Right renal pelvis (tissue), 4 donors: ENCODE results near the gene ADAR. TPM values are rescaled to one million over a fixed set of nuclear protein-coding genes. Genes with fewer than 3 reads are reported as not detected.
A peak's percentile ranks its signal among the peaks of the same experiment; 100 is the strongest.

ENCODE experiments used
- DNase-seq, 4 donors: peaks; one replicate each; pipeline ENCODE4 v3.0.0-alpha.2; 2013; ENCODE audit warnings: low read depth in 4 of 4, low spot score in 3 of 4, missing footprints in 1 of 4
- polyA plus RNA-seq, 4 donors: library from polyadenylated mRNA; unstranded; fragments of 120-200 nt; gene quantifications; one replicate each; pipeline ENCODE4 v1.2.1, GENCODE V29; 2013; ENCODE audit not compliant: insufficient read length in 4 of 4

ADAR gene
- polyA plus RNA-seq, 4 donors: 132 to 151 (median 147) TPM

DNA sequence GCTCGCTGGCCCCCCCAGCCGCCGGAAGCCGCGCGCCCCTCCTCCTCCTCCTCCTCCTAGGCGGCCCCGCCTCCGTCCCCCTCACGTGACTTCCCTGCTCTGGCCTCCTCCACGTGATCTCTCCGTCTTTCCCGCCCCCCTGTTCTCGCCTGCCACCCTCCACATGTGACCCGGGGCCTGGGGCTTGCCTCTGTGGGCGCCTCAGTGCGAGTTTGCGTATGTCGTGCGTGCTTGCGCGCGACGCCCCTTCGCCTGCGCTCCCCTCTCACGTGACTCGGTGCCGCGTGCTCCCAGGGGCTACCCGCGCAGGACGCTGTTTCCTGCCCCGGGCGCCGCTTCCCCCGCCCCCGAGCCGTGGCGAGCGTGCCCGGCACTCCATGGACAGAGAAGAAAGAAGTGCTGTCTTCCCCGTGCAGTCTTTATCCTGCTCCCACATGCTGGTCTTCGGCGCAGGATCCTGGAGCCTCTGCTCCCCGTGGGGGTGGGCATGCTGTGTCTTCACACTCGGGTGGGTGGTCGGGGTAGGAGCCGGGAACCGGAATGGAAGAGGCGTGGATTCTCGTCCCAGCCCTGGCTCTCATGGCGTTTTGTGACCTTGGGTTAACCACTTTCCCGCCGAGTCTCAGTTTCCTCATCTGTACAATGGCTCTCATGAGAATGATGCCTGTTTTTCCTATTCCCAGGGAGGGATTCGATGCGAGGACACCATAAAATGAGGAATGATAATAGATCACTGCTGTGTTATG, 49.1 kb downstream of the ADAR start:
- DNase-seq: peak; percentile 94 to 98 (median 96)

DNA sequence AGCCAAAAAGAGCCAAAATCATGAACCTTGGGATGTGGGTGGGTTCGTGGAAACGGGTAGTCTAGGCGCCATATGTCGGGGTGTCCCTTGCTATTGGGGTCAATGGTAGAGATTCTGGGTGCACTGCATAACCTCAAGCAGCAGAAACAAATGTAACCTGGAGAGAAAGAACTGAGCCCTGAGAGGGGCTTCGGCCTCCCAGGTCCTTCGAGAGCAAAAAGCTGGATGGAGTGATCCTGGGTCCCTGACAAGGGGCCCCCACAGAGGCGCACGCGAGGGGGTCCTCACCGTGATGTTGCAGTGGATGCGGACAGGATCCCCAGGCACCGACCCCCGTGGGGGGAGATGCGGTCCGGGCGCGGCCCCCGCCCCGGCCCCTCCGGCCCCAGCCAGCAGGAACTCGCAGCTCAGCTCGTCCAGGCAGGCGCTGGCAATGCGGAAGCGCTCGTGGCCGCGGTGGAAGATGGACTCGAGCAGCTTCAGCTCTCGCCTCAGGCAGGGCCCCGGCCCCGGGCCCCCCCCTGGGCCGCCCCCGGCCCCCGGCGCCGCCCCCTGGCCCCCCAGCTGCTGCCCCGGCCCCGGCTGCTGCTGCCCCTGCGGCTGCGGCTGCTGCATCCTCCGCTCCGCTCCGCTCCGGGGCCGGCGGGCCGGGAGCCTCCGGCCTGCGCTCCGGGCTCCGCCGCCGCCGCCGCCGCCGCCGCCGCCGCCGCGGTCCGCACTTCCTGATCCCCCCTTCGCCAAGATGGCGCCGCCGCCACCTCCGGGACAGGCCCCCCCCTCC, 49.9 kb downstream of the ADAR start, which contains the start of gene UBE2Q1:
UBE2Q1 (minus strand) TSS at position 724 of the 781 bp plus-strand sequence; CDS start at position 615, 109 bp downstream.
- no peak for DNase-seq

DNA sequence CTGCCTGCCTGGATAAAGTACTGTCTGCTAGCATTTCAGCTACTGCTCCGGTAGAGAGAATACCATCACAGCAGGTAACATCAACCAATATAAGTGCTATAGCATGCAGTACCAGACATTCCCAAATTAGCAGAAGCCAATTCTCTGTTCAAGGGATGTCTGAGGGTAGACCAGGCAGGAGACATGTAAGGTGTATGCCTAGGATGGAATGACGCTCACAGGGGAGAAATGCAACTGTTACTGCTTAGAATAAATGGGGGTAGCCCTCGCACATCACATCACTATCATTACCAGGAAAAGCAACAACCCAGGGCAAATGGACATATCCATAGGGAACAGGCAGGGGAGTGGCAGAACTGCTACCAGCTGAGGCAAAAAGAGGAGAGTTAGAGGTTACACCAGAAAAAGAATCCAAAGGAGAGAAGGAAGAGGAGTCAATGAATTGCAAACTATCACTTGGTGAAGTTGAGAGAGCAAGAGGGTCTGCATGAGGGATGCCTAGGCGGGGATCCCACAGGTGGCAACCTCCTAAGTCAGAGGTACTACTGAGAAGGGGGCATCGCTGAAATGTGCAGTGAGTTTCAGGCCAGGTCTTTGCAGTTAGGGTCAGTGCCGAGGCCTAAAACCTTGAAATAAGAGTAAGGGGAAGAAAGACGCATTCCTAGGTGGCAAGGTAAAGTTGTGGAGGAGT, 50.6 kb downstream of the ADAR start:
- no peak for DNase-seq

DNA sequence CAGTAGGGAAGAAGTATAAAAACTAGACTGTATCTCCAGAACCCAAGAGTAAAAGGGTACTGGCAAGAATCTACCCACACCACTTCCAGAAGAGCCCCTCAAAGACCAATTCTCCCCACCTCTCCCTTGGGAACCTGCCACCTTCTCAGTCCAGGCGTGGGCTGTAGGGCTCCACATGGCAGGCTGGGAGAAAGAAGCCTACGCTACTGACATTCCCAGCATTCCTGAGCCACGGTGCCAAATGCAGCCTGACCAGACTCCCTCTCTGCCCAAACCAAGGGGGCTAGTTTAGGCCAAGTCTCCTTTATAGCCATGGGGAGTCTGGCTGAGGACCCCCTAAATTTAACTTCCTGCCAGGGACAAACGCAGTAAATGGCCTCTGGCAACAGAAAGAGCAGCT, 51.6 kb downstream of the ADAR start:
- DNase-seq: no peak

DNA sequence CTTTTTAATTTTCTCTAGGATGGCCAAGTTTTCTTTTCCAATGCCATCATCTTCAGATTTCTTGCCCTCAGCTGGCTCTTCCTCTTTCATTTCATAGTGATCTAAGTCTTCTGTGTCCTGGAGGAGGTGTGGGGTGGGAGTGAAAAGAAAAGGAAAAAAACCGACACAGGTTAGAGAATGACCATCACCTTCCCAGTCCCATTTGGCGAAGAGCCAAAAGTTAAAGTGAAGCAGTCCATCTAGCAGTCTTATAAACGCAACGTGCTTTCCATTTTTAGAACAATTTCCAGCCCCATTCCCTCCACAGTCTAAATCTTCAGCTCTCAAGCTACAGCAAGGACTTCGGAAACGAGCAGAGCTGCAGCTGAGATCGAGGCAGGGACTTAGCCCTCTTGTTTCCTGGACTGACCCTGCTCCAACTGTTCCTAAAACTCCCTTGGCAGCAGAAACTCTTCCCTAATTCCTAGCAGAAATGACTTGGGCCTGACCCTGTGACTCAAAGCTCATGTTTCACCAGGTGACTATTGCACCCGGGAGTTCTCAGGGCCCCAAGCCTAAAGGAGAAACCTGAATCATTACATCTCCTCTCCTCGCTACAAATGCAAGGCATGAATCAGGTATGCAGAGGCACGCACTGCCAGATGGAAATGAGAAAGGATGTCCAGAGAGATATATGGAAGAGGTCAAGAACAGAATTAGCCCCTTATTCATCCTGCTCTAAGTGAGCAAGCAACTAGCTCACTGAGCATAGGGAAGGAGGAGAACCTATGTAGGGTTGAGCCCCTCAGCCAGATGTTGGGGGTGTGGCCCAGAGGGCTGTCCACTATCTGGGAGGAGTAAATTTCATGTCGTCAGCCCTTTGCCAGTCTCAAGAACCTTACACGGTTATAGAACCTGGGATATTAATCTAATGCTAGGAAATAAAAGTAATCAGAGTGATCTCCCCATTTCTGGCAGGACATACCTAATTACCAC, 54.6 kb downstream of the ADAR start:
- DNase-seq: no peak

DNA sequence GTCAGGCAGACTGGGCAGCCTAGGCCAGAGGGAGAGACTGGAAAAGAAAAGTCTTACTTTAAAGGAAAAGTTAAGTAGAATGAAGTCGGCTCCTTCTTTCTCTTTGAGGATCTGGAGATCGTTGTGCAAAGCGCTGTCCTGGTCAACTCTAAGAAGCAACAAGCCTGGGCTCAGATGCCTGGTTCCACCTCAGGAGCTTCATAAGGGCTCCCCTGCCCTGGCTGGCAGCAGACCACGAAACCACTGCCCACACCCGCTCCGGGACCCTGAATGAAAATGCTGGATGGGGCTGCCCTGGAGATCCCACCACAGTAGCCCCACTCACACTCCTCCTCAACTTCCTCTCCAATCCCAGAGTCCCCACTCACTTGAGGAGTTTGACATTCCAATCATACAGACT, 56.0 kb downstream of the ADAR start:
- no peak for DNase-seq

DNA sequence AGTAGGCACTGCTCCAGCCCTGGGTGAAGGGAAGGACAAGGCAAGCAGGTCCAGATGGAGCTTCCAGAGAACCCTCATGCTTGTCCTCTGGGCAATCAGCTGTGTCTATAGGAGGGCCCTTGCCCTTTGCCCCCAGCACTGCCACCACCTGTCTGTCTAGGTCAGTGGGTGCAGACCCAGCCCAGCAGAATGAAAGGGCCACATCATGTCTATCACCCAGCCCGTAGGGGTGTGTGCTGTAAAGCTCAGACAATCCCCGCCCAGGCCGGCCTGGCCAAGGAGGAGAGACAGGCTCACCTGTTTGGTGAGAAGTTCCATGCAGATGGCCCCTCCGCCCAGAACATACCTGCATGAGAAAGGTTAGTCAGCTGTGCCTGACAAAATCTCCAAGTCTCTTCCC, 56.5 kb downstream of the ADAR start:
- DNase-seq: no peak

DNA sequence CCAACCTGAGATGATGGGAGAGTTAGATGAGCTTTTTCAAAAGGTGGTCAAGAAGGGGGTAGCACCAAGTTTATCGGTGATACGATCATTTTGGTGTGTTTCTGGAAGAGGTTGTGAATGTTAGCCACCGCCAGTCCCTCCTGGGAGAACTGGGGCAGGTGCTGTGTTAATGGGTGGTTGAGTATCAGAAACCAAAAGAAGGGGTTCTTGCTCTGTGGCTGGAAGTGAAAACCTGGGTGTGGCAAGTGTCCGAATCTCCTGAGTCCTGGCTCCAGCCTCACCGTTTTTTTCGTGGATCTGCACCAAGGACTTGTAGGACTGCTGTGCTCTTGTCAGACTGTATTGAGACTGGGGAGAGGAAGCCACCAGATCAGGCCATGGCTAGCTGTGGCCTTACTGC, 57.3 kb downstream of the ADAR start:
- DNase-seq: no peak

DNA sequence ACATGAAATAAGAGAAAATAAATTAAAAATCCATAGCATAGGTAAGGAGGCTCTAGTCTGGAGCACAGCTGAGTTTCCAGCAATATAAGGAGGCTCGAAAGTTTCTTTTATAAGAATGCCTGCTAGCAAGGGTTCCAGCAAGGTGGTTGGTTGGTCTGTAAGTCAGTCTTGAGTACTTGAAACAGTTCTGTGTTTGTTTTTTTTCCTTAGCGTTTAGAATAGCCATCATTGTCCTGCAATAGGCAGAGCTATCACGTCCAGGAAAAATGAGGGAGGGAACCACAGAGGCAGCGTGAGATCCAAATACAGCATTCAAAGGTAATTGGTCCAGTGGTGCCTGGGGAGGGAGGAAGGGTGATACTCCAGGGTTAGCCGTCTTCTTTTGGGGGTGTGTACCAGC, 57.9 kb downstream of the ADAR start:
- no peak for DNase-seq

DNA sequence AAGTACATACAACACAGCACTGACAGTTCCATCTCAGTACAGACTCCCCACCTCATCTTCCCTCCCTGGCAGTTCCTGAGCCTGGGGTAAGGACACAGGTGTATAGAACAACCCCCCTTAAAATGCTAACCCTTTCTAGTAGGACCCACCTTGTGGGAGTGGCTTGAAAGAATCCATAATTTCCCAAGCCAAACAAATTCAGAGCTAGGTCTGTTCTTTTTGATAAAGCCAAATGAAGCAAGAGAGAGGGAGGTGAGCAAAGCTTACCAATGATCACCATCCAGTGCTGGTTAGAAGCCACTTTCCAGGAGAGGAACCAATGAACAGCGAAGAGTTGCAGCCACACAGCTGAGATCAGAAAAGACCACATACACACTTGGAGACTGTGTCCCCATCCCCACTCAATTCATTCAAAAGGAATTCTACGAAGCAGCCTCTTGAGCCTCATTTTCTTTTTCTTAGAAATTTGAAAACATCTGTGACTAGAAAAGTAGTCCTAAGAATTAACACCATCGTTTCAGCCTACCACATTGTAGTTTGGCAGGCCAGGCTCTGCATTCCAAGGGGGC, 58.7 kb downstream of the ADAR start:
- DNase-seq: no peak

DNA sequence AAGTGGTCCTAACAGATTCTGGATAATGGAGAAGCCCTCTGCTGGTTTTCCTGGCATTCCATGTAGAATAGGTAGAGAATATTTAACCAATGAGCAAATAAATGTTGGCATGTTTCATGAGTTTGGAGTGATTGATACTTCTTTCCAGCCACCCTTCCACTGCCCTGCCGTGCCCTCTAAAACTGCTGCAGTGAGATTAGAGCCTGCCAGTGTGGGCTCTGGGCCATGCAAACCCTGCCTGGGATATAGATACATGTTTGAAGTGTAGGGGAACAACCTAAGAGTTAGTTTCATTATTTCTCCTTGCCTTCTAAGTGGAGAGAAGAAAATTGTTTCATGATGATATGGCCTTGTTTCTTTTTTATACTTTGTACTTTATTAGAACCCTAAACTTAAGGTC, 60.0 kb downstream of the ADAR start:
- no peak for DNase-seq

DNA sequence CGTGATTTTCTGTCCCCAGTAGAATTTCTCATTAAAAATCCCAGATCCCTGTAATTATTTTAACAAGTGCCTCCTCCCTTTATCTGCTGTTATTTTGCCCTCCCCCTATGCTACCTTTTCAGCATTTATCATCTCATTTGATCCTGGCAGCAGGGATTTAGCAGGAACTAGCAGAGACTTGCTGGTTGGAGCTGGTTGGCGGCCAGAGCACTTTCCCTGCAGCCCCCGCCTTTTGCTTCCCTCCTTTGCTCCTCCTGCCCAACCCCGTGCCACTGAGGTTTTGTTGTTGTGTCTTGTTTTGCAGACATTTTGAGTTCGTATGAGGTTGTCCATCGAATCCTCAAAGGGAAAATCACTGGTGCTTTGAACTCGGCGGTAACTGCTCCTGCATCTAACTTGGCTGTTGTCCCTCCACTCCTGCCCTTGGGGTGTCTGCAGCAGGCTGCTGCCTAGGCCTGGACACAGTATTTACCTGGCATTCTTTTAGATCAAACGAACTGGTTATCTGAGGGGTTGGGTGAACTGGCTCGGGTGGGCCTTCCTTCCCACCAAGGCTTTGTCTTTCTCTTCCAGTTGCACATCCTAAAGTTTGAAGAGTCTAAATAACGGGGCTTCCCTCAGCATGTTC, 60.8 kb downstream of the ADAR start:
- DNase-seq: no peak

DNA sequence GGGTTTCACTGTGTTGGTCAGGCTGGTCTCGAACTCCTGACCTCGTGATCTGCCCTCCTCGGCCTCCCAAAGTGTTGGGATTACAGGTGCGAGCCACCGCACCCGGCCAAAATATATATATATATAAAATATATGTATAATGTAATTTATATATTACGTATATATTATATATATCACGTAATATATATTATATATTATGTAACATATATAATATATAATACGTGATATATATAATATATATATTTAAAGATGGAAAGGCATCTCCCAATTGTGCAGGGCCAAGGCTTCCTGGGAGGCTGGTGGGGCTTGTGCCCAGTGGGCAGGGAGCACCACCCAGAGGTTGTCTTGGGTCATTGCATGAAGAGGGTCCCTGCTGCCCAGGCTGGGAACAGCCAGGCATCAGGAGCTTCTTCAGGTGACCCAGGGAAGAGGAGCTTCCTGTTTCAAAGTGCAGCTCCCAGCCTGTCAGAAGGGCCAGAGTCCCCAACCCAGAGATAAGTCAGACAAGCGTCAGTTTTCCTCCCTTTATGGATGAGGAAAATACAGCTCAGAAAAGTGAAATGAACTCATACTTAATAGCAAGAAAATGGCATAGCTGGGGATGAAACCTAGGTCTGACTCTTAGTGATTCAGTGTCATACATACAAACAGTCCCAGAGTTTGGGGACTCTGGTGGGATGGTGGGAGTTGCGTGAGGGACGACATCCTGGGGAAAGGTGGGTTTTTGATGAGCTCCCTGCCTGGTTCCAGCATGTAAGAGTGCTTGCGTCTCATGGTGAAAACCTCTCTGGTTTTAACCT, 61.5 kb downstream of the ADAR start:
- DNase-seq: no peak

DNA sequence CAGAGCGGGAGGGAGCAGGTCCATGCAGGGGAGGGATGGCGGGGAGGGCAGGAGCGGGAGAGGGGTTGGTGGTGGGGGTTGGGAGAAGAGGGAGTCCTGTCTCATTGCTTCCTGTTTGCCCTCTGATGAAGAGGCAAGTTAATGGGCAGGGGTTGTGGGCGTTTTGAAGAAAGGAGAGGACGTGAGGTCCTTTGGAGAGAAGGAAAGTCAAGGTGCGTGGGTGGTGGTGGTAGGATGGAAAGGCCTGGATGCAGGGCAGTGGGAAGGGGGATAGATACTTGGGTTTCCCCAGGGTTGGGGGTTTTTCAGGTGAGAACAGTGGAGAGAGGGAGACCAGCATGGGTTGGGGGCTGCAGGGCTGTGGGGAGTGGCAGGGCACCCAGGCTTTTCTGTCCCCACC, 66.8 kb downstream of the ADAR start:
- no peak for DNase-seq

DNA sequence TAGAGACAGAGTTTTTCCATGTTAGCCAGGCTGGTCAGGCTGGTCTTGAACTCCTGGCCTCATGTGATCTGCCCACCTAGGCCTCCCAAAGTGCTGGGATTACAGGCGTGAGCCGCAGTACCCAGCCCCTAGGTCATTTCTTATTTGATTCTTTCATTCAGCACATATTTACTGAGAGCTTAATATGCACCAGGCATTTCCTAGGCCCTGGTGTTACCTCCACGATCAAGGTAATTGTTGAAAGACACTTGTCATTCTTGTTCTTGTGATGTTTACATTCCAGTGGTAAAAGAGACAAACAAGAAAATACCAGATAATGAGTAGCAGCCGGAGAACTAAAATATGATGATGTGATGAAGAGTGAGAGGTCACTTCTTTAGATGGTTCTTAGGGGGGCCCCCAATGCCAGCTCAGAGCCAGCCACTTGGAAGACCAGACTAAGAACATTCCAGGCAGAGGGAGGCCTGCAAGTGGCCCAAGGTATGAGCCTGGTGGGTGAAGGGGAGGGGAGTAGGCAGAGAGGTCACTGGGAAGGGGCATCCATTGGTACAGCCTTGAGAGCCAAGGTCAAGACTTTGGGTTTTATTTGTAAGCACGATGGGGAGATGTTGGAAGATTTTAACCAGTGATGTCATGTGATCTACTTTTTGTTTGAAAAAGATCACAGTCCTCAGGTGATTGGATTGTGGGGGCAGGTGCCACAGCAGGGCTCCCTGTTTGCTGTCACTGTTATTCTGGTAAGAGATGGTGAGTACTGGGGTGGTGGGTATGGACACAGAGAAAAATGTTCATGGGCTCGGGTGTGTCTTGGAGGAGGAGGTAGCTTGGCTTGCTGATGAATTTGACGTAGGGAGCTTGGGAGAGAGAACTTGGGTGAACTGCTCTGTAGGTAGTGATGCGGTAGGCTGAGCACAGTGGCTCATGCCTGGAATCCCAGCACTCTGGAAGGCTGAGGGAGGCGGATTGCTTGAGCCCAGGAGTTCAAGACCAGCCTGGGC, 68.2 kb downstream of the ADAR start:
- DNase-seq: no peak

DNA sequence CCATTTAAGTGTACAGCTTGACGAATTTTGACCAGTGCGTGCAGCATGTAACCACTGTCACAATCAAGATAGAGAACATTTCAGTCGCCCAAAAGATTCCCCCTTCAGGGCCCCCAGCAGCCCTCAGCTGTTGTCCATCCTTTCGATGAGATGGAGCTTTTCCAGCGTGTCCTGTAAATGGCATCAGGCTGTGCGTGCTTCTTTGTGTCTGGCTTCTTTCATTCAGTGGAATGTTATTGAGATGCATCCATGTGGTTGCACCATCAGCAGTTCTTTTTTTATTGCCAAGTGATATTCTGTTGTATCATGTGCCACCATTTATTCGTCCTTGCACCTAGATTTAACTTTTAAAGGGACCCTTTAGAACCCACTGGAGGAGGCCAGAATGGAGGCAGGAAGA, 71.4 kb downstream of the ADAR start:
- no peak for DNase-seq
